Panc1 (cell line): ENCODE results near the gene PXMP2.

Source experiments
- CTCF ChIP-seq: fragments of 450-650 bp; IDR thresholded peaks from 2 replicates; pipeline ENCODE4 v1.5.1; 2017; ENCODE audit warnings: mild to moderate bottlenecking
- POLR2AphosphoS5 ChIP-seq: IDR thresholded peaks from 2 replicates; pipeline ENCODE4 v1.6.1; 2012; ENCODE audit warnings: mild to moderate bottlenecking, low read depth, low read length, moderate library complexity

GRCh38 chr12:132734206-132734605 lies 46.8 kb downstream of the PXMP2 start:
- TF ChIP-seq CTCF, result no peak
- TF ChIP-seq POLR2AphosphoS5, result no peak
